Loucy (cell line): Measurements from ENCODE around the gene C8A.

Experiments used
- EZH2phosphoT487 ChIP-seq: fragments of 200-600 bp; IDR thresholded peaks from 2 replicates; pipeline ENCODE4 v1.6.1; 2018; ENCODE audit warnings: antibody characterized with exemption, mild to moderate bottlenecking, moderate library complexity, borderline replicate concordance
- TF ChIP-seq, protein P1 (sequence below): fragments of 200-600 bp; sonication (generic); conservative IDR thresholded peaks from 2 replicates; pipeline ENCODE4 v1.5.1; 2014; ENCODE audit warnings: mild to moderate bottlenecking, antibody characterized with exemption, low read length

DNA sequence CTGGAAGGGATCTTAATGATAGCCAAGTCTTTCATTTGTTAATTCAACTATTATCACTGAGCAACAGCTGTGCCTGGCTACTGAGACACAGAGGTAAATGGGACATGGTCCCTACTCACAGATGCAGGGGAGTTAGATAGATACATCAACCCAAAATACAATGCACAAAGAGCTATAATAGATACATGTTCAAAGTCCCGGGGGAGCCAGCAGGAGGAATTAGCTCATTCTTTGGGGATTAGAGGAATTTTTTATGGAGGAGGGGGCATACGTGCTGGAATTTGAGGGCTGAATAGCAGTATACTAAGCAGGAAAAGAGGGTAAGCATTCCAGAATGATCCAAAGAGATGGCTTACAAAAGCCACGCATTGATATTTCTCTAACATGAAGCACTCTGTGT, 76.6 kb downstream of the C8A start:
- TF ChIP-seq, protein P1, sequence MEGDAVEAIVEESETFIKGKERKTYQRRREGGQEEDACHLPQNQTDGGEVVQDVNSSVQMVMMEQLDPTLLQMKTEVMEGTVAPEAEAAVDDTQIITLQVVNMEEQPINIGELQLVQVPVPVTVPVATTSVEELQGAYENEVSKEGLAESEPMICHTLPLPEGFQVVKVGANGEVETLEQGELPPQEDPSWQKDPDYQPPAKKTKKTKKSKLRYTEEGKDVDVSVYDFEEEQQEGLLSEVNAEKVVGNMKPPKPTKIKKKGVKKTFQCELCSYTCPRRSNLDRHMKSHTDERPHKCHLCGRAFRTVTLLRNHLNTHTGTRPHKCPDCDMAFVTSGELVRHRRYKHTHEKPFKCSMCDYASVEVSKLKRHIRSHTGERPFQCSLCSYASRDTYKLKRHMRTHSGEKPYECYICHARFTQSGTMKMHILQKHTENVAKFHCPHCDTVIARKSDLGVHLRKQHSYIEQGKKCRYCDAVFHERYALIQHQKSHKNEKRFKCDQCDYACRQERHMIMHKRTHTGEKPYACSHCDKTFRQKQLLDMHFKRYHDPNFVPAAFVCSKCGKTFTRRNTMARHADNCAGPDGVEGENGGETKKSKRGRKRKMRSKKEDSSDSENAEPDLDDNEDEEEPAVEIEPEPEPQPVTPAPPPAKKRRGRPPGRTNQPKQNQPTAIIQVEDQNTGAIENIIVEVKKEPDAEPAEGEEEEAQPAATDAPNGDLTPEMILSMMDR: no peak
- no peak for TF ChIP-seq EZH2phosphoT487
